ENCODE data around the gene MKI67.

DNA sequence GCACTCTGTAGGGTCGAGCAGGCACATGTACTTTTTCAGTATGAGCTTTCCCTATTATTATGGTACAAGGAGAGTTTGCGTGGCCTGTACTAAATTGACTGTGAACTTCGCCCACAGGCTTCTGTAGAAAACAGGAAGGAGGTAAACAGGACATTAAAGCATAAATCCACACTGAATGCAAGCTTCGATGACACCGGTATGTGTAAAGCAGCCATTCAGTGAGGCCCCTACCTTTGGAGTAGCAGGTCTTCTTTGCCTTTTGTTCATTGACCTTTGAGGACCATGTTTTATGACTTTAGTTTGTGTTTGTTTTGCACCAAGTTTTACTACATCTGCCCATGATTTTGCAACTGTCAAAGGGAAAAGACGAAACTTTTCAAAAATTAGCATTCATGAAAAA, 14.5 kb downstream of the MKI67 start:
- TF ChIP-seq, protein P1, sequence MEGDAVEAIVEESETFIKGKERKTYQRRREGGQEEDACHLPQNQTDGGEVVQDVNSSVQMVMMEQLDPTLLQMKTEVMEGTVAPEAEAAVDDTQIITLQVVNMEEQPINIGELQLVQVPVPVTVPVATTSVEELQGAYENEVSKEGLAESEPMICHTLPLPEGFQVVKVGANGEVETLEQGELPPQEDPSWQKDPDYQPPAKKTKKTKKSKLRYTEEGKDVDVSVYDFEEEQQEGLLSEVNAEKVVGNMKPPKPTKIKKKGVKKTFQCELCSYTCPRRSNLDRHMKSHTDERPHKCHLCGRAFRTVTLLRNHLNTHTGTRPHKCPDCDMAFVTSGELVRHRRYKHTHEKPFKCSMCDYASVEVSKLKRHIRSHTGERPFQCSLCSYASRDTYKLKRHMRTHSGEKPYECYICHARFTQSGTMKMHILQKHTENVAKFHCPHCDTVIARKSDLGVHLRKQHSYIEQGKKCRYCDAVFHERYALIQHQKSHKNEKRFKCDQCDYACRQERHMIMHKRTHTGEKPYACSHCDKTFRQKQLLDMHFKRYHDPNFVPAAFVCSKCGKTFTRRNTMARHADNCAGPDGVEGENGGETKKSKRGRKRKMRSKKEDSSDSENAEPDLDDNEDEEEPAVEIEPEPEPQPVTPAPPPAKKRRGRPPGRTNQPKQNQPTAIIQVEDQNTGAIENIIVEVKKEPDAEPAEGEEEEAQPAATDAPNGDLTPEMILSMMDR (IDR thresholded peaks at IDR 0.05) = no peak
- no peak for TF ChIP-seq POLR2A (IDR thresholded peaks at IDR 0.05)
- no peak for TF ChIP-seq EP300 (IDR thresholded peaks at IDR 0.05)
- TF ChIP-seq POLR2AphosphoS5 (IDR thresholded peaks at IDR 0.05) = no peak

Measured in stomach (tissue), 4 donors.